PC-9 (cell line): Measurements from ENCODE around the gene RIPPLY2.

Experiments
- CTCF ChIP-seq: fragments of 200-600 bp; sonication (generic); conservative IDR thresholded peaks from 2 replicates; pipeline ENCODE4 v1.6.1; 2017; ENCODE audit warnings: mixed run types, antibody characterized with exemption, mild to moderate bottlenecking, moderate library complexity
- EZH2 ChIP-seq: fragments of 200-600 bp; sonication (generic); IDR thresholded peaks from 2 replicates; pipeline ENCODE4 v1.8.0; 2017; ENCODE audit warnings: antibody characterized with exemption, low read depth

GRCh38 chr6:83904395-83904794, 51.2 kb downstream of the RIPPLY2 start:
- TF ChIP-seq CTCF (no peak), EZH2 (no peak)
